ENCODE results near the gene CLEC4F. TPM values are rescaled to one million over a fixed set of nuclear protein-coding genes. Genes with fewer than 3 reads are reported as not detected.

Gene CLEC4F, protein sequence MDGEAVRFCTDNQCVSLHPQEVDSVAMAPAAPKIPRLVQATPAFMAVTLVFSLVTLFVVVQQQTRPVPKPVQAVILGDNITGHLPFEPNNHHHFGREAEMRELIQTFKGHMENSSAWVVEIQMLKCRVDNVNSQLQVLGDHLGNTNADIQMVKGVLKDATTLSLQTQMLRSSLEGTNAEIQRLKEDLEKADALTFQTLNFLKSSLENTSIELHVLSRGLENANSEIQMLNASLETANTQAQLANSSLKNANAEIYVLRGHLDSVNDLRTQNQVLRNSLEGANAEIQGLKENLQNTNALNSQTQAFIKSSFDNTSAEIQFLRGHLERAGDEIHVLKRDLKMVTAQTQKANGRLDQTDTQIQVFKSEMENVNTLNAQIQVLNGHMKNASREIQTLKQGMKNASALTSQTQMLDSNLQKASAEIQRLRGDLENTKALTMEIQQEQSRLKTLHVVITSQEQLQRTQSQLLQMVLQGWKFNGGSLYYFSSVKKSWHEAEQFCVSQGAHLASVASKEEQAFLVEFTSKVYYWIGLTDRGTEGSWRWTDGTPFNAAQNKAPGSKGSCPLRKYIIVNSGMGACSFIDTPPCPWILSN
- not detected in 2 replicates for total RNA-seq

DNA sequence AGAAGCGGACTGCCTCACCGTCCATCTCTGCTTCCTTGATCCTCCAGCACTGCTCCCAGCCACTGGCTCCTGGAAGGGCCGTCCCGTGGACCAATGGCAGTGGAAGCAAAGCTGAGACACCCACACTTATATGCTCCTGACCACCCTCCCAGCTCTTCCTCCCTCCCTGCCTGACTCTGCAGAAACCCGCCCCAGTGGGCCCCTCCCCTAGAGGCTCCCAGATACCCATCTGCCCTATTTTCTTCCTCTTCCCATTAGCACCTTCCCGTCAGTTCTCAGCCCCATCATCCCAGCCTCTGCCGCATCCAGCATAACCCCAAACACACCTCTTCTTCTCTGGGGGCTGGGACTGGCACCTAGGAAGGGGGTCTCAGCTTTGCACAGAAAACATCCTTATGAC is at the start of gene CLEC4F:
Gene CLEC4F (minus strand): TSS at position 101 of the 400 bp plus-strand sequence. CDS start 76 bp downstream, at position 25.
- no peak within 1 kb of the TSS for H3K4me3 Mint-ChIP-seq
- intact Hi-C loops (cut with micrococcal nuclease): no loop called here
- ATAC-seq (ENCODE audit: low read depth): no peak

GRCh38 chr2:70868970-70869369 is 48.6 kb upstream of the CLEC4F start:
- CTCF ChIA-PET: interaction anchor here (2.6 to 6.9 kb wide), 2 partner anchors 78 to 132 kb away, joined by 7 to 62 read pairs; no protein-coding TSS in a partner anchor
- peaks cover 41% of the 10 kb centered on the region for H3K27me3 Mint-ChIP-seq
- no peak for DNase-seq
- H3K9me3 Mint-ChIP-seq: no peaks in the 10 kb centered on the region
- POLR2A ChIA-PET: no interaction called here
- peaks cover 6% of the 10 kb centered on the region for H3K4me1 Mint-ChIP-seq
- ATAC-seq (ENCODE audit: low read depth): no peak
- TF ChIP-seq, protein P1, sequence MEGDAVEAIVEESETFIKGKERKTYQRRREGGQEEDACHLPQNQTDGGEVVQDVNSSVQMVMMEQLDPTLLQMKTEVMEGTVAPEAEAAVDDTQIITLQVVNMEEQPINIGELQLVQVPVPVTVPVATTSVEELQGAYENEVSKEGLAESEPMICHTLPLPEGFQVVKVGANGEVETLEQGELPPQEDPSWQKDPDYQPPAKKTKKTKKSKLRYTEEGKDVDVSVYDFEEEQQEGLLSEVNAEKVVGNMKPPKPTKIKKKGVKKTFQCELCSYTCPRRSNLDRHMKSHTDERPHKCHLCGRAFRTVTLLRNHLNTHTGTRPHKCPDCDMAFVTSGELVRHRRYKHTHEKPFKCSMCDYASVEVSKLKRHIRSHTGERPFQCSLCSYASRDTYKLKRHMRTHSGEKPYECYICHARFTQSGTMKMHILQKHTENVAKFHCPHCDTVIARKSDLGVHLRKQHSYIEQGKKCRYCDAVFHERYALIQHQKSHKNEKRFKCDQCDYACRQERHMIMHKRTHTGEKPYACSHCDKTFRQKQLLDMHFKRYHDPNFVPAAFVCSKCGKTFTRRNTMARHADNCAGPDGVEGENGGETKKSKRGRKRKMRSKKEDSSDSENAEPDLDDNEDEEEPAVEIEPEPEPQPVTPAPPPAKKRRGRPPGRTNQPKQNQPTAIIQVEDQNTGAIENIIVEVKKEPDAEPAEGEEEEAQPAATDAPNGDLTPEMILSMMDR (IDR thresholded peaks at IDR 0.05): no peak
- H3K4me3 Mint-ChIP-seq: no peak overlapping the region
- H3K36me3 Mint-ChIP-seq (ENCODE audit: low read depth): no peaks in the 10 kb centered on the region
- no peak overlapping the region for H3K27ac Mint-ChIP-seq
- intact Hi-C loops (cut with micrococcal nuclease): no loop called here

More for the DNA sequence above, at the start of gene CLEC4F:
- POLR2A ChIA-PET: no interaction called here
- no peak within 1 kb of the TSS for H3K27ac Mint-ChIP-seq
- no peaks in the 10 kb centered on the region for H3K4me1 Mint-ChIP-seq
- DNase-seq: no peak
- no peaks in the 10 kb centered on the region for H3K36me3 Mint-ChIP-seq (ENCODE audit: low read depth)
- CTCF ChIA-PET: no interaction called here
- peaks cover 11% of the 10 kb centered on the region for H3K27me3 Mint-ChIP-seq
- no peaks in the 10 kb centered on the region for H3K9me3 Mint-ChIP-seq
- TF ChIP-seq, protein P1 (IDR thresholded peaks at IDR 0.05): no peak

GRCh38 chr2:70861777-70862625 is 41.6 kb upstream of the CLEC4F start:
- H3K9me3 Mint-ChIP-seq: no peaks in the 10 kb centered on the region
- H3K4me1 Mint-ChIP-seq: peaks cover 3% of the 10 kb centered on the region
- TF ChIP-seq, protein P1 (IDR thresholded peaks at IDR 0.05): peak; percentile 50
- H3K27ac Mint-ChIP-seq: no peak overlapping the region
- ChIA-PET POLR2A (no interaction called here), CTCF (interaction anchor here (1.1 to 3.1 kb wide), 2 partner anchors 9 to 86 kb away, joined by 5 to 19 read pairs; no protein-coding TSS in a partner anchor)
- peaks cover 54% of the 10 kb centered on the region for H3K27me3 Mint-ChIP-seq
- intact Hi-C loops (cut with micrococcal nuclease): loop anchor here (2.0 kb wide), 1 partner anchor 87 kb away; no protein-coding TSS in a partner anchor
- ATAC-seq (ENCODE audit: low read depth): no peak
- no peaks in the 10 kb centered on the region for H3K36me3 Mint-ChIP-seq (ENCODE audit: low read depth)
- no peak overlapping the region for H3K4me3 Mint-ChIP-seq
- peak; percentile 39 for DNase-seq

DNA sequence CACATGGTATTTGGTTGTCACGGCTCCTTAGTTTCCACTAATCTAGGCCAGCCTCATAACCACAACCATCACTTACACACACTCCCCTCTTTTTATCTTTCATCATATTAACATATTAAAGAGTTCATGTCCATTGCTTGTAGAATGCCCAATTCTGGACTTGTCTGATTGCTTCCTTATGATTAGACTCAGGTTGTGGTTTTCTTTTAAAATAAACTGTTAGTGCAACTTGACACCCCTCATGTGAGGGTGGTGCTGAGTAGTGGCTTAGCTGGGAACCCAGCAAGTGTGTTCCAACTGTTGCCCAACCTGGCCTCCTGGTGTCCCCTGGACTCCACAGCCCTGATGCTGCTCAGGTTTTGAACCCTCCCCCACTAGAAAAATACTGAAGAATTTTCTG is 35.3 kb upstream of the CLEC4F start:
- TF ChIP-seq, protein P1 (IDR thresholded peaks at IDR 0.05): no peak
- Mint-ChIP-seq H3K9me3 (no peaks in the 10 kb centered on the region), H3K27me3 (peaks cover 25% of the 10 kb centered on the region), H3K4me3 (no peak overlapping the region), H3K27ac (no peak overlapping the region), H3K4me1 (no peaks in the 10 kb centered on the region), H3K36me3 (ENCODE audit: low read depth) (no peaks in the 10 kb centered on the region)
- DNase-seq (no peak), ATAC-seq (ENCODE audit: low read depth) (no peak)
- intact Hi-C loops (cut with micrococcal nuclease): no loop called here
- ChIA-PET CTCF (interaction anchor here (1.2 kb wide), 1 partner anchor 24 kb away, joined by 4 read pairs; no protein-coding TSS in a partner anchor), POLR2A (no interaction called here)

All from activated B cell treated with CpG ODN at 0.5 μM for 24 hours (primary cell).